Measurements from ENCODE around the gene CREB3. TPM values are rescaled to one million over a fixed set of nuclear protein-coding genes. Genes with fewer than 3 reads are reported as not detected.

CREB3 gene
- total and polyA plus RNA-seq, 12 donors = 16.2 to 39.1 (median 21.4) TPM

DNA sequence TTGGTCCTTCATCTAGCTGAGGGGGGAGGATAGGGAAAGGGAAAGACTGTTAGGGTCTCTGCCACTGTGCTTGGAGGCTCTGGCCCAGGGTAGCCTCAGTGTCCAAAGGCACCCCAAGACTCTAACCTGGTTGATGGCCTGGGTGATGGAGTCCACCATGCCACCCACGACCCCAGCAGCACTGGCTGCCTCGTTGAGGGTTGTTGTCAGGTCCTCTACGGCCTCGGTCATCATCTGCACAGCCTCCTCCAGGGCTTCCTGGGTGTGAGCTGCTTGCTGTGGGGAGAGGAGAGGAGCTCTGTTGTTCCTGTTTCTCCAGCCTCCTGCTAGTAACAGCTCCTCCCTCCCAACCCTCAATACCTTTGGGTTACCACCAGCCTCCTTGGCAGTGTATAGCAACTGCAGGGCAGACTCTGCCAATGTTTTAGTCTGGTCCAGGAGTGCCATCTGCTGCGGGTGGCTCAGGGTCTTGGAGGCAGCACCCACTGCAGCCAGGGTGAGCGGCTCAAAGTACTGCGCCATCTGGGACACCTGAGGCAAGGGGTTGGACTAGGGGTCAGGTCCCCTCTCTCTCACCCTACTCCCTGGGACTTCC is 26.5 kb upstream of the CREB3 start:
- intact Hi-C loops (cut with DNase I) = no loop called here
- H3K4me3 ChIP-seq = no peak overlapping the region
- no peak overlapping the region for H3K27ac ChIP-seq
- peaks cover 19 to 100% (median 96%) of the 10 kb centered on the region in 9 donors for H3K36me3 ChIP-seq
- WGBS, 2 donors = 89 to 97% methylated on average over 7 of the region's 7 CpGs
- H3K9me3 ChIP-seq = no peaks in the 10 kb centered on the region
- DNase-seq (no peak), ATAC-seq (no peak)
- TF ChIP-seq, protein P1, sequence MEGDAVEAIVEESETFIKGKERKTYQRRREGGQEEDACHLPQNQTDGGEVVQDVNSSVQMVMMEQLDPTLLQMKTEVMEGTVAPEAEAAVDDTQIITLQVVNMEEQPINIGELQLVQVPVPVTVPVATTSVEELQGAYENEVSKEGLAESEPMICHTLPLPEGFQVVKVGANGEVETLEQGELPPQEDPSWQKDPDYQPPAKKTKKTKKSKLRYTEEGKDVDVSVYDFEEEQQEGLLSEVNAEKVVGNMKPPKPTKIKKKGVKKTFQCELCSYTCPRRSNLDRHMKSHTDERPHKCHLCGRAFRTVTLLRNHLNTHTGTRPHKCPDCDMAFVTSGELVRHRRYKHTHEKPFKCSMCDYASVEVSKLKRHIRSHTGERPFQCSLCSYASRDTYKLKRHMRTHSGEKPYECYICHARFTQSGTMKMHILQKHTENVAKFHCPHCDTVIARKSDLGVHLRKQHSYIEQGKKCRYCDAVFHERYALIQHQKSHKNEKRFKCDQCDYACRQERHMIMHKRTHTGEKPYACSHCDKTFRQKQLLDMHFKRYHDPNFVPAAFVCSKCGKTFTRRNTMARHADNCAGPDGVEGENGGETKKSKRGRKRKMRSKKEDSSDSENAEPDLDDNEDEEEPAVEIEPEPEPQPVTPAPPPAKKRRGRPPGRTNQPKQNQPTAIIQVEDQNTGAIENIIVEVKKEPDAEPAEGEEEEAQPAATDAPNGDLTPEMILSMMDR (IDR thresholded peaks at IDR 0.05) = no peak
- H3K27me3 ChIP-seq = no peaks in the 10 kb centered on the region
- H3K4me1 ChIP-seq = peaks cover 0 to 13% (median 0%) of the 10 kb centered on the region in 9 donors

DNA sequence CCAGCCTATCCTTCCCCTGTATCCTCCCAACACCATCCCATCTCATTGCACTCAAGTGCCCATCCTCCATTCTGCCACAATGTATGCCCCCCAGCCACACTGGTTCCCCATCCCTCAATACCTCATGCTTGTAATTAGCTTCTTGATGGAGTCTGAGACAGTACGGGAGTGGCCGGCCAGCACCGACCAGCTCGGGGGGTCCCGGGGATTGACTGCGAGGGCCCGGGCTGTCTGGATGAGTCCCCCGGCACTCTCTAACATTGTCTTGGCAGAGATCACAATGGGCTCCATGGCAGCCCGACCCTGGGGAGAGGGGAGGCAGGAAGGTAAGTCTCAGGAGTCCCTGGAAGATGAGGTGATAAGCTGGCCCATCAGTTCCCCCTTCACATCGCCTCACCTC is 25.5 kb upstream of the CREB3 start:
- DNase-seq = no peak
- peaks cover 0 to 10% (median 0%) of the 10 kb centered on the region in 9 donors for H3K4me1 ChIP-seq
- H3K9me3 ChIP-seq = no peaks in the 10 kb centered on the region
- peaks cover 19 to 100% (median 96%) of the 10 kb centered on the region in 9 donors for H3K36me3 ChIP-seq
- intact Hi-C loops (cut with DNase I) = no loop called here
- ATAC-seq = no peak
- H3K27me3 ChIP-seq = no peaks in the 10 kb centered on the region
- H3K4me3 ChIP-seq = no peak overlapping the region
- WGBS, 2 donors = 88 to 94% methylated on average over 10 of the region's 10 CpGs
- no peak overlapping the region for H3K27ac ChIP-seq
- TF ChIP-seq, protein P1 (IDR thresholded peaks at IDR 0.05) = no peak

DNA sequence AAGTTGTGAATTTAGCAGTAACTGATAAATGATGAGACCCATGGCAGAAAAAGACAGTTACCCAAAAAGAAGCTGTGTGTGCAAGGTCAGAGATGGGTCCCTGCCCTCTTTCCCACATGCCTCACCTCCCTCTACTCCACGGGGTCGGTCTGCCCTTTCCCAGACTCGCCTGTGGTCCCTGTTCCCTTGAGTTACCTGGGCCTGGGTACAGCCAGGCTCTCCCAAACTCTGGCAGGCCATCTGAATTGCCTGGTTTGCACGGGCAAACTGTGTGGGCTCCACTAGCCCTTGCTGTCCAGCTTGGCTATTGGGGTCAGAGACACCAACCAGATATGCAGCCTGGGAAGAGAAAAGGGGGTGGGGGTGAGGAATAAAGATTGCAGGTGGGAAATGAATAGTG is 24.3 kb upstream of the CREB3 start:
- WGBS, 2 donors = 94 to 99% methylated on average over 4 of the region's 4 CpGs
- H3K27me3 ChIP-seq = no peaks in the 10 kb centered on the region
- H3K27ac ChIP-seq = no peak overlapping the region
- DNase-seq (no peak), ATAC-seq (no peak)
- peaks cover 19 to 100% (median 96%) of the 10 kb centered on the region in 9 donors for H3K36me3 ChIP-seq
- intact Hi-C loops (cut with DNase I) = no loop called here
- no peak overlapping the region for H3K4me3 ChIP-seq
- no peaks in the 10 kb centered on the region for H3K9me3 ChIP-seq
- TF ChIP-seq, protein P1 (IDR thresholded peaks at IDR 0.05) = no peak
- H3K4me1 ChIP-seq = peaks cover 0 to 10% (median 0%) of the 10 kb centered on the region in 9 donors

DNA sequence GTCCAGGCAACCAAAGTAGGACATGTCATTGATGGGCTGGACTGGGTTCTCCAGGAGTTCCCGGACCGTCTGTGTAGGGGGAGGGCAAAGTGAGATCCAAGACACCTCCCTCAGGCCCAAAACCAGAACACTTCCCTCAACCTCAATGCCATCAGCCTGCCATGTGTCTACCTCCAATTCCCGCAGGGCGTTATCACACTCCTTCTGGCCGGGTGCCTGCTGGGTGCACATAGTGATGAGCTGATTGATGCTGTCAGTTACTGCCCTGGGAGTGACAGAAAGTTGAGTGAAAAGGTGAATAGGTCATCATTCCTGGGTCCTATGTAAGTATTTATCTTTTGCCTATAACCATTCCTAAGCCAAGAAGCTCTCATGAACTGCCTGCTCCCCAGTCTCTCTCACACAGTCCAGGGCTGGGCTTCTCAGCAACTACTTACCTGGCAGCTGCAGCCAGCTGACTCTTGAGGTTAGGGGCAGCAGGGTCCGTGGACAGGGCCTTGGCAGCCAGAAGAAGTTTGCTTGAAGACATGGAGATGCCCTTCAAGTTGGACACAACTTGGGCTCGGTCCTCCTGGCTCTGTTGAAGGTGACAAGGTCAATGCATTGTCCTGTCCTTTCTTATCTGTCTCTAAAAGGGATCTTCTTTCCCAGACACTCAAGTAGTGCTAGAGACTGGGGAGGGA is 21.5 kb upstream of the CREB3 start:
- ATAC-seq (peak in 2 of 8 donors; percentile 5 to 17), DNase-seq (no peak)

More for the DNA sequence above, 21.5 kb upstream of the CREB3 start:
- intact Hi-C loops (cut with DNase I) = loop anchor here in 1 of 10 donors (5.0 kb wide), 1 partner anchor 1689 kb away; no protein-coding TSS in a partner anchor
- Histone ChIP-seq H3K4me3 (no peak overlapping the region), H3K27ac (no peak overlapping the region), H3K4me1 (no peaks in the 10 kb centered on the region), H3K36me3 (peaks cover 21 to 100% (median 96%) of the 10 kb centered on the region in 9 donors), H3K9me3 (no peaks in the 10 kb centered on the region), H3K27me3 (no peaks in the 10 kb centered on the region)
- TF ChIP-seq, protein P1 (IDR thresholded peaks at IDR 0.05) = no peak
- whole genome bisulfite sequencing, 2 donors = 58 to 65% methylated on average over 7 of the region's 7 CpGs
